DOHH2 (cell line): ENCODE measurements around the gene ABCB6.

Experiments
- H3F3A ChIP-seq: fragments of 200-600 bp; sonication (generic), shearing (Covaris generic); 2 replicates; pipeline ENCODE4 v1.6.0; 2016; ENCODE audit warnings: antibody characterized with exemption, mild to moderate bottlenecking; ENCODE audit not compliant: control insufficient read depth, insufficient read depth
- H3K27ac ChIP-seq: fragments of 200-600 bp; sonication (generic); 2 replicates; pipeline ENCODE4 v1.5.1; 2014; ENCODE audit warnings: low read depth, mild to moderate bottlenecking, low read length, moderate library complexity
- H3K27me3 ChIP-seq: fragments of 200-600 bp; sonication (generic); 2 replicates; pipeline ENCODE4 v1.6.1; 2014; ENCODE audit warnings: mild to moderate bottlenecking, low read length, mixed read lengths; ENCODE audit not compliant: control insufficient read depth
- H3K36me3 ChIP-seq: fragments of 200-600 bp; sonication (generic); 2 replicates; pipeline ENCODE4 v1.6.1; 2014; ENCODE audit warnings: mild to moderate bottlenecking, low read length, moderate library complexity, mixed read lengths; ENCODE audit not compliant: control insufficient read depth
- H3K4me1 ChIP-seq: fragments of 200-600 bp; sonication (generic); 2 replicates; pipeline ENCODE4 v1.6.1; 2014; ENCODE audit warnings: mild to moderate bottlenecking, low read length, mixed read lengths; ENCODE audit not compliant: control insufficient read depth
- H3K4me2 ChIP-seq: fragments of 200-600 bp; sonication (generic); 2 replicates; pipeline ENCODE4 v1.6.0; 2014; ENCODE audit warnings: mild to moderate bottlenecking, low read length, moderate library complexity
- H3K4me3 ChIP-seq: fragments of 200-600 bp; sonication (generic); 2 replicates; pipeline ENCODE4 v1.5.1; 2014; ENCODE audit warnings: mild to moderate bottlenecking, low read length, mixed read lengths
- H3K79me2 ChIP-seq: fragments of 200-600 bp; sonication (generic); 2 replicates; pipeline ENCODE4 v1.6.1; 2014; ENCODE audit warnings: mild to moderate bottlenecking, low read length, mixed read lengths; ENCODE audit not compliant: control insufficient read depth
- H3K9me2 ChIP-seq: fragments of 200-600 bp; sonication (generic); replicated peaks from 2 replicates; pipeline ENCODE4 v1.6.1; 2014; ENCODE audit warnings: mild to moderate bottlenecking, low read length, mixed read lengths; ENCODE audit not compliant: control insufficient read depth
- H3K9me3 ChIP-seq: fragments of 200-600 bp; sonication (generic); 2 replicates; pipeline ENCODE4 v1.6.1; 2014; ENCODE audit warnings: antibody characterized with exemption, low read length, mixed read lengths; ENCODE audit not compliant: control insufficient read depth, insufficient read depth
- H4K20me1 ChIP-seq: fragments of 200-600 bp; sonication (generic); 2 replicates; pipeline ENCODE4 v1.6.0; 2014; ENCODE audit warnings: low read depth, mild to moderate bottlenecking, antibody characterized with exemption, low read length, moderate library complexity; ENCODE audit not compliant: control insufficient read depth, insufficient read depth
- EZH2phosphoT487 ChIP-seq: fragments of 200-600 bp; sonication (generic); IDR thresholded peaks from 2 replicates; pipeline ENCODE4 v1.6.1; 2017; ENCODE audit warnings: borderline replicate concordance, mild to moderate bottlenecking, antibody characterized with exemption, low read length, moderate library complexity, mixed read lengths
- TF ChIP-seq, protein P1 (sequence below): fragments of 200-600 bp; sonication (generic); IDR thresholded peaks from one replicate; pipeline ENCODE4 v1.5.1; 2014; ENCODE audit warnings: antibody characterized with exemption, mild to moderate bottlenecking, low read depth, low read length; ENCODE audit not compliant: poor library complexity, severe bottlenecking

Gene ABCB6

DNA sequence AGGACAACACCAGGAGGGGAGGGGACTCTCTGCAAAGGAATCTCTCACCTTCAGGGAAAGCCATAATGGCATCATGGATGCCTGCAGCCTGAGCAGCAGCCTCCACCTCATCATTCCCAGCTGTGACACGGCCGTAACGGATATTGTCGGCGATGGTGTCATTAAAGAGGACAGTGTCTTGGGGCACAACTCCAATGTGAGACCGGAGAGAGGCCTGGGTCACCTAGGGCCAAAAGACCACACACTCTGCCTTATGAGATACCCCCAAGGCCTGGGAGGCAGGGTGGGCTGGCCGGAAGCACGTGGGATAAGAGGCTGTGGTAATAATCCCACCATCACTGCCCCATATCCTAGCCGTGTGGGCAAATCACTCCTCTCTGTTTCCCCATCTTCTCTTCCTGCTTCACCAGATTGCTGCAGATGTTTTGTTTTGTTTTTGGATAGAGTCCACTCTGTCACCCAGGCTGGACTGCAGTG lies 7.8 kb downstream of the ABCB6 start:
- H3K27me3 ChIP-seq = no peaks in the 10 kb centered on the region
- H3K79me2 ChIP-seq = peaks cover 3% of the 10 kb centered on the region; the same call in 1 of the 2 replicates
- H3K4me3 ChIP-seq = no peak overlapping the region
- peaks cover 15% of the 10 kb centered on the region for H3K4me1 ChIP-seq
- TF ChIP-seq EZH2phosphoT487 = no peak
- TF ChIP-seq, protein P1, sequence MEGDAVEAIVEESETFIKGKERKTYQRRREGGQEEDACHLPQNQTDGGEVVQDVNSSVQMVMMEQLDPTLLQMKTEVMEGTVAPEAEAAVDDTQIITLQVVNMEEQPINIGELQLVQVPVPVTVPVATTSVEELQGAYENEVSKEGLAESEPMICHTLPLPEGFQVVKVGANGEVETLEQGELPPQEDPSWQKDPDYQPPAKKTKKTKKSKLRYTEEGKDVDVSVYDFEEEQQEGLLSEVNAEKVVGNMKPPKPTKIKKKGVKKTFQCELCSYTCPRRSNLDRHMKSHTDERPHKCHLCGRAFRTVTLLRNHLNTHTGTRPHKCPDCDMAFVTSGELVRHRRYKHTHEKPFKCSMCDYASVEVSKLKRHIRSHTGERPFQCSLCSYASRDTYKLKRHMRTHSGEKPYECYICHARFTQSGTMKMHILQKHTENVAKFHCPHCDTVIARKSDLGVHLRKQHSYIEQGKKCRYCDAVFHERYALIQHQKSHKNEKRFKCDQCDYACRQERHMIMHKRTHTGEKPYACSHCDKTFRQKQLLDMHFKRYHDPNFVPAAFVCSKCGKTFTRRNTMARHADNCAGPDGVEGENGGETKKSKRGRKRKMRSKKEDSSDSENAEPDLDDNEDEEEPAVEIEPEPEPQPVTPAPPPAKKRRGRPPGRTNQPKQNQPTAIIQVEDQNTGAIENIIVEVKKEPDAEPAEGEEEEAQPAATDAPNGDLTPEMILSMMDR = no peak
- H3K9me2 ChIP-seq = no peaks in the 10 kb centered on the region
- peaks cover 74% of the 10 kb centered on the region for H3K36me3 ChIP-seq
- no peak overlapping the region for H3K4me2 ChIP-seq
- H3F3A ChIP-seq = peaks cover 7% of the 10 kb centered on the region; the same call in 1 of the 2 replicates
- H3K27ac ChIP-seq = no peak overlapping the region
- H4K20me1 ChIP-seq = no peaks in the 10 kb centered on the region
- H3K9me3 ChIP-seq = no peaks in the 10 kb centered on the region

DNA sequence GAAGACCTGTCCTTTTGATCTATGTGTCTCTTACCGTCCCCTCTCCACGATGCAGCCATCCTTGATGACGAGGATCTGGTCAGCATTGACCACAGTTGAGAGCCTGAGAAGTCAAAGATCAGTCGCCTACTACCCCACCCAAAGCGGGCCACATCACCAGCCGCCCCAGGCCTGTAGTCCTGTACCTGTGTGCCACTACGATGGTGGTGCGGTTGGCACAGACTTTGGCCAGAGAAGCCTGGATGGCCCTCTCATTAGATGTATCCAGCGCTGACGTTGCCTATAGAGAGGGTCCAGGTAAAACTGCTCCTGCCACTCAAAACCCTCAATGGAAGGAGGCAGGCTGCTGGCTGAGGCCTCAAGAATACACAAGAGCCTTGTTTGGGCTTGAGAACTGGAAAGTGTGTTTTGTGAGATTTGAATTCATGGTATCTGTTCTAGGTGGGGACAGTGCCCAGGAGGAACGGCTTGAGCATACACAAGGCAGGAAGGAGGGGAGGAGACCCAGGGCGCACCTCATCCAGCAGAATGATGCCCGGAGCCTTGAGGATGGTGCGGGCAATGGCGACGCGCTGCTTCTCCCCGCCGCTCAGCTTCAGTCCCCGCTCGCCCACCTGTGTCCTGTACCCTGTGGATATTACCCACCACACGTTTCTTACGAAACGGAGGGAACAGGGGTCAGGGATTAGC lies 8.4 kb downstream of the ABCB6 start:
- H3K36me3 ChIP-seq = peaks cover 73% of the 10 kb centered on the region

DNA sequence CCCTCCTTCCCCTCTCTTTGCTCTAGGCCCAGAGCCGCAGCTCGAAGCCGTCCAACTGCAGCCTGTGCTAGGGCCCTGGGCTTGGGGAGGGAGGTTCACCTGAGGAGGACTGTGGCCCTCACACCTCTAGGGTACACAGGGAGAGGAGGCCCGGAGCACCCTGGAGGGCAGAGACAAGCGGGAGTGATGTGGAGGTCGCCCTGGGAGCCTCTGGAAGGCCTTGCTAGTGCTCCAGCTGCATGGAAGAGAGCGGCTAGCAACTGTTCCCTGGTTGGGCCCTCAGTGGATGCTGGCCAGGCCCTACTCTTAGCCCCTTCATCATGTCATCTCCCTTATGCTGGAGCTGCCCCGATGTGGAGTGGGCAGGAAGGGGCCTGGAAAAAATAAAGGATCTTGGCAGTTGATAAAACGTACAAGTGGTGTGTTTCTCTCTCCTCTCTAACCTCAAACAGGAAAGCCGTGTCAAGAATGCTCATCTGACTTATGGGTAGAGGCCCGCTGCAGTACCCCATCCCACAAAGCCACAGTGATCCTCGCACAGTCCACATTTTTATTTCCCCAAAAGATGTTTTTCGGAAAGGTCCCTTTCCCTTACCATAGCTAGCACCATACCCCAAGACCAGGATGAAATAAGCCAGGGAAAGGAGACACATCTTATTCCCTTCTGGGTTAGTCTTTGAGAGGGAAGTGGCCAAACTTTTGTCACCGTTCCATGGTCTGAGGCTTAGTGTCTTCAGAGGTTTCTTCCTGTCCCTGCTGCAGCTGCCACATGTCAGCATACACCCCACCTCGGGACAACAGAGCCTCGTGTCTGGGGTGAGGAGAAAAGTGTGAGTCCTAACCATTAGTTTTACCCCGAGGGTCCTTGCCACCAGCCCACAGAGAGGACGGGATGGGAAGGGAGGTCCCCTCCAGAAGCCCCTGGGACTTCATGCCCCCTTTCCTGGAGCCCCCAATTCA lies 9.2 kb downstream of the ABCB6 start:
- Histone ChIP-seq H3K9me2 (no peaks in the 10 kb centered on the region), H3K4me3 (no peak overlapping the region), H3K9me3 (no peaks in the 10 kb centered on the region), H3K27me3 (no peaks in the 10 kb centered on the region), H3K36me3 (peaks cover 67% of the 10 kb centered on the region), H3K79me2 (peaks cover 3% of the 10 kb centered on the region; the same call in 1 of the 2 replicates), H3K27ac (no peak overlapping the region), H4K20me1 (no peaks in the 10 kb centered on the region), H3F3A (peaks cover 7% of the 10 kb centered on the region; the same call in 1 of the 2 replicates), H3K4me2 (no peak overlapping the region), H3K4me1 (peaks cover 18% of the 10 kb centered on the region)
- TF ChIP-seq, protein P1 = no peak
- TF ChIP-seq EZH2phosphoT487 = no peak

More for the DNA sequence above, 8.4 kb downstream of the ABCB6 start:
- Histone ChIP-seq H3K27ac (no peak overlapping the region), H3F3A (peaks cover 7% of the 10 kb centered on the region; the same call in 1 of the 2 replicates), H3K79me2 (peaks cover 3% of the 10 kb centered on the region; the same call in 1 of the 2 replicates), H3K9me2 (no peaks in the 10 kb centered on the region), H3K9me3 (no peaks in the 10 kb centered on the region), H3K4me2 (no peak overlapping the region), H3K4me3 (no peak overlapping the region), H4K20me1 (no peaks in the 10 kb centered on the region), H3K27me3 (no peaks in the 10 kb centered on the region), H3K4me1 (peaks cover 18% of the 10 kb centered on the region)
- TF ChIP-seq, protein P1 = no peak
- TF ChIP-seq EZH2phosphoT487 = no peak
